Liver (tissue), 9 donors: ENCODE results near the gene MRPL19. TPM values are rescaled to one million over a fixed set of nuclear protein-coding genes. Genes with fewer than 3 reads are reported as not detected.

ENCODE experiments used
- DNase-seq: peaks from one replicate; pipeline ENCODE4 v3.0.0-alpha.2; 2017; ENCODE audit warnings: low spot score
- H3K27ac ChIP-seq, 2 donors: one replicate each; pipeline ENCODE4 v1.7.0; 2013; ENCODE audit warnings: inconsistent platforms in 2 of 2, low read length in 2 of 2, control low read depth in 1 of 2, low read depth in 1 of 2, mild to moderate bottlenecking in 1 of 2
- H3K27me3 ChIP-seq, 4 donors: one replicate each; pipeline versions ENCODE4 v1.6.1 to v1.7.0; 2013; ENCODE audit warnings: low read length in 3 of 4, inconsistent platforms in 1 of 4, mild to moderate bottlenecking in 1 of 4, moderate library complexity in 1 of 4; ENCODE audit not compliant: control insufficient read depth in 4 of 4, insufficient read depth in 4 of 4
- H3K36me3 ChIP-seq, 4 donors: one replicate each; pipeline versions ENCODE4 v1.6.1 to v1.7.0; 2013; ENCODE audit warnings: low read length in 3 of 4, mild to moderate bottlenecking in 3 of 4, low read depth in 1 of 4, moderate library complexity in 1 of 4; ENCODE audit not compliant: control insufficient read depth in 4 of 4, insufficient read depth in 3 of 4
- H3K4me1 ChIP-seq, 4 donors: one replicate each; pipeline versions ENCODE4 v1.6.1 to v1.7.0; 2013; ENCODE audit warnings: low read length in 3 of 4, mild to moderate bottlenecking in 3 of 4, moderate library complexity in 1 of 4; ENCODE audit not compliant: control insufficient read depth in 4 of 4, insufficient read depth in 4 of 4
- H3K4me3 ChIP-seq, 3 donors: one replicate each; pipeline versions ENCODE4 v1.6.1 to v1.7.0; 2013; ENCODE audit warnings: low read length in 3 of 3, control low read depth in 1 of 3, low read depth in 1 of 3, mild to moderate bottlenecking in 1 of 3
- H3K9ac ChIP-seq, 2 donors: one replicate each; pipeline ENCODE4 v1.7.0; 2013; ENCODE audit warnings: low read length in 2 of 2, mild to moderate bottlenecking in 2 of 2, moderate library complexity in 2 of 2, control low read depth in 1 of 2, low read depth in 1 of 2
- H3K9me3 ChIP-seq, 4 donors: one replicate each; pipeline versions ENCODE4 v1.6.1 to v1.7.0; 2013; ENCODE audit warnings: low read length in 3 of 4; ENCODE audit not compliant: control insufficient read depth in 4 of 4
- EGR1 ChIP-seq, 2 donors: IDR thresholded peaks; 2 replicates each; pipeline ENCODE4 v1.6.1; 2016 to 2018; ENCODE audit warnings: antibody characterized with exemption in 2 of 2, low read depth in 2 of 2
- FOXA1 ChIP-seq: IDR thresholded peaks from 2 replicates; pipeline ENCODE4 v1.6.1; 2016; ENCODE audit warnings: antibody characterized with exemption
- FOXA2 ChIP-seq: IDR thresholded peaks from 2 replicates; pipeline ENCODE4 v1.6.1; 2016; ENCODE audit warnings: antibody characterized with exemption
- GABPA ChIP-seq, 2 donors: IDR thresholded peaks in 1 of 2; conservative IDR thresholded peaks in 1 of 2; 2 replicates each; pipeline ENCODE4 v1.6.1; 2016; ENCODE audit warnings: antibody characterized with exemption in 2 of 2, mild to moderate bottlenecking in 1 of 2, moderate library complexity in 1 of 2
- HNF4A ChIP-seq, 2 donors: conservative IDR thresholded peaks; 2 replicates each; pipeline ENCODE4 v1.6.1; 2016; ENCODE audit warnings: antibody characterized with exemption in 2 of 2, mild to moderate bottlenecking in 2 of 2
- HNF4G ChIP-seq: IDR thresholded peaks from 2 replicates; pipeline ENCODE4 v1.6.1; 2016; ENCODE audit warnings: antibody characterized with exemption
- JUND ChIP-seq, 2 donors: IDR thresholded peaks; 2 replicates each; pipeline ENCODE4 v1.6.1; 2016; ENCODE audit warnings: antibody characterized with exemption in 2 of 2
- NR2F2 ChIP-seq: IDR thresholded peaks from 2 replicates; pipeline ENCODE4 v1.6.1; 2016; ENCODE audit warnings: antibody characterized with exemption
- RAD21 ChIP-seq, 2 donors: IDR thresholded peaks; 2 replicates each; pipeline ENCODE4 v1.6.1; 2016; ENCODE audit warnings: antibody characterized with exemption in 2 of 2, mild to moderate bottlenecking in 2 of 2
- RXRA ChIP-seq, 2 donors: IDR thresholded peaks; 2 replicates each; pipeline ENCODE4 v1.6.1; 2017 to 2018; ENCODE audit warnings: antibody characterized with exemption in 2 of 2, mild to moderate bottlenecking in 1 of 2
- SP1 ChIP-seq: IDR thresholded peaks from 2 replicates; pipeline ENCODE4 v1.6.1; 2018; ENCODE audit warnings: antibody characterized with exemption, mild to moderate bottlenecking
- TAF1 ChIP-seq: conservative IDR thresholded peaks from 2 replicates; pipeline ENCODE4 v1.6.1; 2016; ENCODE audit warnings: antibody characterized with exemption, mild to moderate bottlenecking
- YY1 ChIP-seq: IDR thresholded peaks from 2 replicates; pipeline ENCODE4 v1.6.1; 2016; ENCODE audit warnings: antibody characterized with exemption, mild to moderate bottlenecking
- WGBS: extraction: QIAGEN DNeasy Blood & Tissue Kit; methylation state at CpG from one replicate; pipeline ENCODE4 v1.1.7; 2013; 5-methylcytosine and 5-hydroxymethylcytosine counted together
- polyA plus RNA-seq, 2 donors: library from polyadenylated mRNA; stranded (reverse) in 1 of 2; unstranded in 1 of 2; fragments of 200-250 nt in 1 of 2; fragments of >200 nt in 1 of 2; fragmentation: Nextera tagmentation in 1 of 2; extraction: Ambion mirVana in 1 of 2; gene quantifications; one replicate each; pipeline versions ENCODE4 v1.2.1 to v1.2.3, GENCODE V29; 2013 to 2015
- total RNA-seq, 2 donors: library from RNA; depleted of rRNA; stranded (reverse); fragments of >200 nt; gene quantifications; one replicate each; pipeline ENCODE4 v1.2.3, GENCODE V29; 2014
- TF ChIP-seq, protein P1 (sequence below): IDR thresholded peaks from 2 replicates; pipeline ENCODE4 v1.6.1; 2016; ENCODE audit warnings: antibody characterized with exemption
- TF ChIP-seq, protein P2 (sequence below): IDR thresholded peaks from 2 replicates; pipeline ENCODE4 v1.6.1; 2016; ENCODE audit warnings: antibody characterized with exemption, mild to moderate bottlenecking
- TF ChIP-seq, protein P3 (sequence below): fragments of 150-350 bp; IDR thresholded peaks from 2 replicates; pipeline ENCODE4 v1.5.1; 2017; ENCODE audit warnings: improper control_type of control experiment, low read depth, low read length; ENCODE audit not compliant: missing input control
- TF ChIP-seq, protein P4 (sequence below): IDR thresholded peaks from 2 replicates; pipeline ENCODE4 v1.6.1; 2016; ENCODE audit warnings: antibody characterized with exemption
- TF ChIP-seq, protein P5 (sequence below): IDR thresholded peaks from 2 replicates; pipeline ENCODE4 v1.6.1; 2016; ENCODE audit warnings: antibody characterized with exemption
- donor health status: healthy.
- donor health status: healthy.
- donor health status: healthy.
- donor health status: healthy.
- donor health status: healthy.

The MRPL19 gene
- total and polyA plus RNA-seq, 4 donors: 34.8 to 58.5 (median 42.6) TPM

DNA sequence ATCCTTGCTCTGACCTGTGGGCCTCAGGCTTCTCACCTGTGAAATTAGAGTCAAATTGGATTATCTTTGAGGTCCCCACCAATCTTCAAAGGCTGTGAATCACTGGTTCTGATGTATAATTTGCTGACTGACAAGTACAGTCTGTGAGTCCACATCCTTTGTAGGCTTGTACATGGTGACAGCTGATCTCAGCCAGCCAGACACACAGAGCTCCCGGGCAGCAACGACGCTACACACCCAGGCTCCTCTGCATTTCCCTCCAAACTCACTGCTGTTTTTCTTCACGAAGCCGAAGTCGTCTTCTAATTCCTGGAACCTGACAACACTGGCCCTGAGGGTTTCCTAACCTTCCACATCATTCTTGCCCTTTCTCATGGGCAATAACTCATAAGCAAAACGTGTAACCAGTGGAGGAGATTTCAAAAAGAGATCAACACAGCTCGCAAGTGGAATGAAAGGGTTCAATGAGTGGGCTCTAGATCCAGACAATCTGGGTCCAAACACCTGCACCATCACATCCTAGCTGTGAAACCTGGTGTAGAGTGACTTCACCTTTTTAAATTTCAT, 47.9 kb upstream of the MRPL19 start:
- Histone ChIP-seq H3K9ac (no peak overlapping the region), H3K27ac (no peak overlapping the region), H3K9me3 (no peaks in the 10 kb centered on the region), H3K4me1 (no peaks in the 10 kb centered on the region), H3K4me3 (no peak overlapping the region), H3K36me3 (no peaks in the 10 kb centered on the region), H3K27me3 (no peaks in the 10 kb centered on the region)
- TF ChIP-seq NR2F2: no peak
- TF ChIP-seq RXRA (IDR thresholded peaks at IDR 0.05): no peak
- no peak for TF ChIP-seq HNF4A (conservative IDR thresholded peaks at IDR 0.05)
- no peak for TF ChIP-seq JUND (IDR thresholded peaks at IDR 0.05)
- TF ChIP-seq, protein P1, sequence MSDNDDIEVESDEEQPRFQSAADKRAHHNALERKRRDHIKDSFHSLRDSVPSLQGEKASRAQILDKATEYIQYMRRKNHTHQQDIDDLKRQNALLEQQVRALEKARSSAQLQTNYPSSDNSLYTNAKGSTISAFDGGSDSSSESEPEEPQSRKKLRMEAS: no peak
- no peak for TF ChIP-seq RAD21 (IDR thresholded peaks at IDR 0.05)
- TF ChIP-seq GABPA (IDR thresholded peaks at IDR 0.05 in 1 of 2, conservative IDR thresholded peaks at IDR 0.05 in 1 of 2): no peak
- TF ChIP-seq, protein P2, sequence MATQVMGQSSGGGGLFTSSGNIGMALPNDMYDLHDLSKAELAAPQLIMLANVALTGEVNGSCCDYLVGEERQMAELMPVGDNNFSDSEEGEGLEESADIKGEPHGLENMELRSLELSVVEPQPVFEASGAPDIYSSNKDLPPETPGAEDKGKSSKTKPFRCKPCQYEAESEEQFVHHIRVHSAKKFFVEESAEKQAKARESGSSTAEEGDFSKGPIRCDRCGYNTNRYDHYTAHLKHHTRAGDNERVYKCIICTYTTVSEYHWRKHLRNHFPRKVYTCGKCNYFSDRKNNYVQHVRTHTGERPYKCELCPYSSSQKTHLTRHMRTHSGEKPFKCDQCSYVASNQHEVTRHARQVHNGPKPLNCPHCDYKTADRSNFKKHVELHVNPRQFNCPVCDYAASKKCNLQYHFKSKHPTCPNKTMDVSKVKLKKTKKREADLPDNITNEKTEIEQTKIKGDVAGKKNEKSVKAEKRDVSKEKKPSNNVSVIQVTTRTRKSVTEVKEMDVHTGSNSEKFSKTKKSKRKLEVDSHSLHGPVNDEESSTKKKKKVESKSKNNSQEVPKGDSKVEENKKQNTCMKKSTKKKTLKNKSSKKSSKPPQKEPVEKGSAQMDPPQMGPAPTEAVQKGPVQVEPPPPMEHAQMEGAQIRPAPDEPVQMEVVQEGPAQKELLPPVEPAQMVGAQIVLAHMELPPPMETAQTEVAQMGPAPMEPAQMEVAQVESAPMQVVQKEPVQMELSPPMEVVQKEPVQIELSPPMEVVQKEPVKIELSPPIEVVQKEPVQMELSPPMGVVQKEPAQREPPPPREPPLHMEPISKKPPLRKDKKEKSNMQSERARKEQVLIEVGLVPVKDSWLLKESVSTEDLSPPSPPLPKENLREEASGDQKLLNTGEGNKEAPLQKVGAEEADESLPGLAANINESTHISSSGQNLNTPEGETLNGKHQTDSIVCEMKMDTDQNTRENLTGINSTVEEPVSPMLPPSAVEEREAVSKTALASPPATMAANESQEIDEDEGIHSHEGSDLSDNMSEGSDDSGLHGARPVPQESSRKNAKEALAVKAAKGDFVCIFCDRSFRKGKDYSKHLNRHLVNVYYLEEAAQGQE: no peak
- TF ChIP-seq YY1: no peak
- no peak for TF ChIP-seq FOXA2
- no peak for TF ChIP-seq HNF4G
- TF ChIP-seq FOXA1: no peak
- WGBS: 95% methylated on average over 8 of the region's 8 CpGs
- no peak for DNase-seq

DNA sequence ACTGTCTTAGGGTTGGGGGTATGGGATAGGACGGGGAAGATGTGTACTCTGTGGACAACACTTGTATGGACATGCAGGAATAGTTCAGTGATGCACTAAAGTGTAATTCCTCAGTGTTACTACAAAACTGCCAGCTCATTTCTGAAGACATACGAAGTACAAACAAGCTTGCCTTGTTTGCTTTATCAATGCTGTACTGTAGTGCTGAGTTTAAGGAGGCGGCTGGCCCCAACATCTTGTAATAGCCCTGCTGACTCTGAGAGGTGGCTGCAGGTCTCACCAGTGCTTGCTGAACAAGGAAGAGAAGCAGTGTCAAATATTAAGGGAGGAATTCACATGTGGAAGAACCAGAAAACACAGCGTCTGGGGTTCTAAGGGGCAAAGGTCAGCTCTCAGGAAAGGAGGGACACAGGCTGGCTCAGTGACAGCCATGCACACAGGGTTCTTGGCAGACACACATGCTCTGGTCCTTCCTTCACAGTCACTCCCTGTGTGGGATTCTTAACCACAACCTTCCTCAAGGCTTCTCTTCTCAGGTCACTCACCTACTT, 46.0 kb upstream of the MRPL19 start:
- no peaks in the 10 kb centered on the region for H3K4me1 ChIP-seq
- no peaks in the 10 kb centered on the region for H3K9me3 ChIP-seq
- 79% methylated on average over 4 of the region's 4 CpGs for WGBS
- no peak overlapping the region for H3K4me3 ChIP-seq
- no peak overlapping the region for H3K27ac ChIP-seq
- H3K27me3 ChIP-seq: no peaks in the 10 kb centered on the region
- no peak for DNase-seq
- H3K36me3 ChIP-seq: no peaks in the 10 kb centered on the region
- no peak overlapping the region for H3K9ac ChIP-seq
- TF ChIP-seq, protein P3, sequence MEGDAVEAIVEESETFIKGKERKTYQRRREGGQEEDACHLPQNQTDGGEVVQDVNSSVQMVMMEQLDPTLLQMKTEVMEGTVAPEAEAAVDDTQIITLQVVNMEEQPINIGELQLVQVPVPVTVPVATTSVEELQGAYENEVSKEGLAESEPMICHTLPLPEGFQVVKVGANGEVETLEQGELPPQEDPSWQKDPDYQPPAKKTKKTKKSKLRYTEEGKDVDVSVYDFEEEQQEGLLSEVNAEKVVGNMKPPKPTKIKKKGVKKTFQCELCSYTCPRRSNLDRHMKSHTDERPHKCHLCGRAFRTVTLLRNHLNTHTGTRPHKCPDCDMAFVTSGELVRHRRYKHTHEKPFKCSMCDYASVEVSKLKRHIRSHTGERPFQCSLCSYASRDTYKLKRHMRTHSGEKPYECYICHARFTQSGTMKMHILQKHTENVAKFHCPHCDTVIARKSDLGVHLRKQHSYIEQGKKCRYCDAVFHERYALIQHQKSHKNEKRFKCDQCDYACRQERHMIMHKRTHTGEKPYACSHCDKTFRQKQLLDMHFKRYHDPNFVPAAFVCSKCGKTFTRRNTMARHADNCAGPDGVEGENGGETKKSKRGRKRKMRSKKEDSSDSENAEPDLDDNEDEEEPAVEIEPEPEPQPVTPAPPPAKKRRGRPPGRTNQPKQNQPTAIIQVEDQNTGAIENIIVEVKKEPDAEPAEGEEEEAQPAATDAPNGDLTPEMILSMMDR: no peak
- TF ChIP-seq, protein P1: no peak
- TF ChIP-seq YY1 (no peak), FOXA2 (no peak), FOXA1 (no peak), RAD21 (IDR thresholded peaks at IDR 0.05) (no peak), EGR1 (IDR thresholded peaks at IDR 0.05; ENCODE audit: low read depth in 2 of 2) (no peak), RXRA (IDR thresholded peaks at IDR 0.05) (no peak), SP1 (no peak), TAF1 (no peak), NR2F2 (no peak), HNF4G (no peak), HNF4A (conservative IDR thresholded peaks at IDR 0.05) (no peak), GABPA (IDR thresholded peaks at IDR 0.05 in 1 of 2, conservative IDR thresholded peaks at IDR 0.05 in 1 of 2) (no peak), JUND (IDR thresholded peaks at IDR 0.05) (no peak)
- TF ChIP-seq, protein P4, sequence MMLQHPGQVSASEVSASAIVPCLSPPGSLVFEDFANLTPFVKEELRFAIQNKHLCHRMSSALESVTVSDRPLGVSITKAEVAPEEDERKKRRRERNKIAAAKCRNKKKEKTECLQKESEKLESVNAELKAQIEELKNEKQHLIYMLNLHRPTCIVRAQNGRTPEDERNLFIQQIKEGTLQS: no peak
- TF ChIP-seq, protein P2: no peak
- TF ChIP-seq, protein P5, sequence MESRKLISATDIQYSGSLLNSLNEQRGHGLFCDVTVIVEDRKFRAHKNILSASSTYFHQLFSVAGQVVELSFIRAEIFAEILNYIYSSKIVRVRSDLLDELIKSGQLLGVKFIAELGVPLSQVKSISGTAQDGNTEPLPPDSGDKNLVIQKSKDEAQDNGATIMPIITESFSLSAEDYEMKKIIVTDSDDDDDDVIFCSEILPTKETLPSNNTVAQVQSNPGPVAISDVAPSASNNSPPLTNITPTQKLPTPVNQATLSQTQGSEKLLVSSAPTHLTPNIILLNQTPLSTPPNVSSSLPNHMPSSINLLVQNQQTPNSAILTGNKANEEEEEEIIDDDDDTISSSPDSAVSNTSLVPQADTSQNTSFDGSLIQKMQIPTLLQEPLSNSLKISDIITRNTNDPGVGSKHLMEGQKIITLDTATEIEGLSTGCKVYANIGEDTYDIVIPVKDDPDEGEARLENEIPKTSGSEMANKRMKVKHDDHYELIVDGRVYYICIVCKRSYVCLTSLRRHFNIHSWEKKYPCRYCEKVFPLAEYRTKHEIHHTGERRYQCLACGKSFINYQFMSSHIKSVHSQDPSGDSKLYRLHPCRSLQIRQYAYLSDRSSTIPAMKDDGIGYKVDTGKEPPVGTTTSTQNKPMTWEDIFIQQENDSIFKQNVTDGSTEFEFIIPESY: no peak
